ENCODE data around the gene RPS6KA5.

DNA sequence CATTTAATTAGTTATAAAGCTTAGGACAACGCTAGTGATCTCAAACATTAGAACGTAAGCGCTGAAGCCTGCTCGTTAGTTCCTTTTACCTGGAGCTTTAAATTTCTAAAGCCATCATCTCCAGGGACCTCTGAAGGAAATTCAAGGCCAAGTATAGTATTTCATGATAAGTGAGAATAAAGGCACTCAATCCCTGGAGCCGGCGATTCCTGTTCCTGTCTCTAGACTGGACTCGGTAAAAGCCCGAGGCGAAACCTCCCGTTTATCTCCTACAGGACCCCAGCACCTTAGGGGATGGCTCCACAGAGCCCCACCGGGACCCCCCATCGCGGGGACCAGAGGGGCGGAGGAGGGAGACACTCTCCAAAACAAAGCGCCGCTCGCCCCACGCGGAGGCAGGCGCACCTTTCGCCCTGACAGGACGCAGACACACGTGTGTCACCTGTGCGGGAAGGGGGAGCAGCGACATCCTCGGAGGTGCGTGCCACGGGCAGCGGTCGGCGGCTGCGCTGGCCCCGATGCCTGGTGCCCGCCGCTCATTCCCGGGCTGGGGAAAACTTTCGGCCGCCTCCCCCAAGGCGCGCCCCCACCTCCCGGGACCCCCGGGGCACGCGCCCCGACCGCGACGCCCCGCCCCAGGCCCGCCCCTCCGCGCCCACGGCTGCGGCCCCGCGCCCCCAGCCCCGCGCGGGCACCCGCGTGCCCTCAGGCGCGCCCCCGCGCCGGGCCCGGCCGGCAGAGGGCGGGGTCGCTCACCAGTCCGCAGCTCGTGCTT is 678 bp downstream of the RPS6KA5 start:
- TF ChIP-seq, protein P1, sequence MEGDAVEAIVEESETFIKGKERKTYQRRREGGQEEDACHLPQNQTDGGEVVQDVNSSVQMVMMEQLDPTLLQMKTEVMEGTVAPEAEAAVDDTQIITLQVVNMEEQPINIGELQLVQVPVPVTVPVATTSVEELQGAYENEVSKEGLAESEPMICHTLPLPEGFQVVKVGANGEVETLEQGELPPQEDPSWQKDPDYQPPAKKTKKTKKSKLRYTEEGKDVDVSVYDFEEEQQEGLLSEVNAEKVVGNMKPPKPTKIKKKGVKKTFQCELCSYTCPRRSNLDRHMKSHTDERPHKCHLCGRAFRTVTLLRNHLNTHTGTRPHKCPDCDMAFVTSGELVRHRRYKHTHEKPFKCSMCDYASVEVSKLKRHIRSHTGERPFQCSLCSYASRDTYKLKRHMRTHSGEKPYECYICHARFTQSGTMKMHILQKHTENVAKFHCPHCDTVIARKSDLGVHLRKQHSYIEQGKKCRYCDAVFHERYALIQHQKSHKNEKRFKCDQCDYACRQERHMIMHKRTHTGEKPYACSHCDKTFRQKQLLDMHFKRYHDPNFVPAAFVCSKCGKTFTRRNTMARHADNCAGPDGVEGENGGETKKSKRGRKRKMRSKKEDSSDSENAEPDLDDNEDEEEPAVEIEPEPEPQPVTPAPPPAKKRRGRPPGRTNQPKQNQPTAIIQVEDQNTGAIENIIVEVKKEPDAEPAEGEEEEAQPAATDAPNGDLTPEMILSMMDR (IDR thresholded peaks at IDR 0.05) = no peak
- no peak for TF ChIP-seq POLR2A (IDR thresholded peaks at IDR 0.05)
